NB4 (cell line): ENCODE data around the gene WBP2NL.

Experiments used
- CTCF ChIP-seq: IDR thresholded peaks from one replicate; pipeline ENCODE4 v1.5.1; 2012; ENCODE audit warnings: low read depth, low read length
- MAX ChIP-seq: IDR thresholded peaks from 2 replicates; pipeline ENCODE4 v1.6.1; 2011; ENCODE audit warnings: low read depth, low read length
- POLR2A ChIP-seq: IDR thresholded peaks from 2 replicates; pipeline ENCODE4 v1.6.1; 2011; ENCODE audit warnings: mild to moderate bottlenecking; ENCODE audit not compliant: insufficient read length; ENCODE audit errors: extremely low read depth

GRCh38 chr22:41970601-41971000 is 28.0 kb upstream of the WBP2NL start:
- no peak for TF ChIP-seq CTCF
- no peak for TF ChIP-seq POLR2A
- no peak for TF ChIP-seq MAX
